HepG2 (cell line): ENCODE measurements around the gene SAPCD1.

Experiments
- ASH2L ChIP-seq: fragments of 300-600, 200-600 bp; sonication (generic); IDR thresholded peaks from 2 replicates; pipeline ENCODE4 v1.7.0; 2017; ENCODE audit warnings: low read depth, mild to moderate bottlenecking, moderate library complexity, mixed read lengths, low read length; ENCODE audit not compliant: insufficient read length
- CHCHD3 ChIP-seq: sonication (generic); formaldehyde crosslinking; IDR thresholded peaks from 2 replicates; pipeline ENCODE4 v1.8.0; 2022; ENCODE audit warnings: mild to moderate bottlenecking, missing genetic modification reagents, moderate library complexity
- ESRRA ChIP-seq: sonication (generic); formaldehyde crosslinking; IDR thresholded peaks from 2 replicates; pipeline ENCODE4 v1.5.1; 2020; ENCODE audit warnings: mild to moderate bottlenecking, low read depth, missing genetic modification reagents
- FOXA3 ChIP-seq: IDR thresholded peaks from 2 replicates; pipeline ENCODE4 v1.6.1; 2016; ENCODE audit warnings: missing genetic modification reagents, missing compliant biosample characterization
- HCFC1 ChIP-seq: fragments of 150-350 bp; IDR thresholded peaks from 2 replicates; pipeline ENCODE4 v1.6.1; 2014; ENCODE audit warnings: low read depth, low read length
- IRF1 ChIP-seq: sonication (generic); formaldehyde crosslinking; IDR thresholded peaks from 2 replicates; pipeline ENCODE4 v1.4.0; 2020; ENCODE audit warnings: low read depth, mild to moderate bottlenecking, missing genetic modification reagents
- NFIC ChIP-seq: IDR thresholded peaks from 2 replicates; pipeline ENCODE4 v1.6.1; 2012; ENCODE audit warnings: mild to moderate bottlenecking, low read length, inconsistent platforms
- POLR2A ChIP-seq, 2 experiments: IDR thresholded peaks; 2 replicates each; pipeline ENCODE4 v1.6.1; 2011; ENCODE audit warnings: low read depth in 2 of 2, low read length in 2 of 2, mild to moderate bottlenecking in 1 of 2, moderate library complexity in 1 of 2; ENCODE audit not compliant: insufficient read depth in 1 of 2
- POLR2AphosphoS5 ChIP-seq: IDR thresholded peaks from 2 replicates; pipeline ENCODE4 v1.6.1; 2012; ENCODE audit warnings: low read depth, low read length
- SIN3A ChIP-seq: IDR thresholded peaks from 2 replicates; pipeline ENCODE4 v1.6.1; 2011; ENCODE audit warnings: low read depth, mild to moderate bottlenecking, control low read depth, low read length, borderline replicate concordance
- SNRNP70 ChIP-seq: fragments of 200-400 bp; formaldehyde crosslinking; IDR thresholded peaks from 2 replicates; pipeline ENCODE4 v1.6.1; 2017; ENCODE audit warnings: mild to moderate bottlenecking, low read depth, low read length, moderate library complexity
- YY1 ChIP-seq: IDR thresholded peaks from 2 replicates; pipeline ENCODE4 v1.6.1; 2011; ENCODE audit warnings: low read length, low read depth, moderate library complexity, mild to moderate bottlenecking; ENCODE audit not compliant: insufficient read depth, insufficient replicate concordance

DNA sequence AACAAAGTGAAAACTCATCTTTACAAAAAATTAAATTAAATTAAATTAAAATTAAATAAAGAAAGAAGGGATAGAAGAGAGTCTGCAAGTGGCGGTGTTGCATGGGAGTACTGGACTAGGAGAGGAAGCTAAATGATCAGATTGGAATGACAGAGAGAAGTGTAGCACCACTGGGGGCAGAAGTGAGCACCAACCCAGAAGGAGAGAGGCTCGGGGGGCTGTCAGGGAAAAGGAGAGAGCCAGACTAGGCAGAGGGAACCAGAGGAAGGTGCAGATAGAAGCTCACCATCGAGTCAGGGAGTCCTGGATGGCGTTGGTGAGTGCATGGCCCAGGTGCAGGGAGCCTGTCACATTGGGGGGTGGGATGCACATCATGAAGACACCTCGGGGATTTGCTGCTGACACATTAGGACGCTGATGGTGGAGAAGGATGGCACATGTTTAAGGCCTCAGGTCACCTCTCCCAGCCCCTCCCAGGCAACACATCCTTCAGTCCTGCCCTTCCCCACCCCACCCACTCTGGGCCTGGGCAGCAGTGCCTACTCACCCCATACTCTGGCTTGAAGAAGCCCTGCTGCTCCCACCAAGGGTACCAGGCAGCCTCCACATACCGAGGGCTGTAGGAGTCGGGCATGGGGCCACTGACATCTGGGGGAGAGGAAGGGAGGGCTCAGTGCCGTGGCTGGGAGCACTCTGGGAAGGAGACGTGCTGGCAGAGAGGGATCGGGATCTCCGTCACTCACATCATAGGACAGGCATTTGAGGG lies 29.1 kb downstream of the SAPCD1 start:
- TF ChIP-seq NFIC (no peak), SIN3A (no peak), YY1 (no peak), CHCHD3 (CRISPR knock-in tag) (no peak), IRF1 (CRISPR knock-in tag) (no peak), POLR2AphosphoS5 (no peak), ASH2L (no peak), SNRNP70 (no peak), FOXA3 (CRISPR knock-in tag) (no peak), ESRRA (CRISPR knock-in tag) (no peak), POLR2A (IDR thresholded peaks at IDR 0.05; ENCODE audit: insufficient read depth in 1 of 2, low read depth in 2 of 2, low read length in 2 of 2) (no peak), HCFC1 (no peak)
